HG03439 (cell line): ENCODE results near the gene CCL17.

Source experiments
- ATAC-seq: cut with Tn5 transposase; IDR thresholded peaks from one replicate; pipeline ENCODE4 v1.9.1; 2021; ENCODE audit warnings: mild to moderate bottlenecking, moderate library complexity; ENCODE audit not compliant: unreplicated experiment

Gene CCL17

GRCh38 chr16:57377080-57377841 lies 27.3 kb upstream of the CCL17 start:
- peak; percentile 66 for ATAC-seq

GRCh38 chr16:57379579-57379978 lies 25.0 kb upstream of the CCL17 start:
- no peak for ATAC-seq

- no peak for ATAC-seq
These were observed 23.7 kb upstream of the CCL17 start for GRCh38 chr16:57380671-57381462.

- no peak for ATAC-seq
These were observed 22.6 kb upstream of the CCL17 start for GRCh38 chr16:57381791-57382534.

GRCh38 chr16:57382535-57383275 lies 21.9 kb upstream of the CCL17 start:
- ATAC-seq: no peak

GRCh38 chr16:57383276-57384247 lies 21.0 kb upstream of the CCL17 start:
- ATAC-seq: no peak

GRCh38 chr16:57384248-57385070 lies 20.1 kb upstream of the CCL17 start:
- no peak for ATAC-seq

- ATAC-seq: no peak
These were observed 19.5 kb upstream of the CCL17 start for GRCh38 chr16:57385083-57385482.

GRCh38 chr16:57386381-57386951 lies 18.1 kb upstream of the CCL17 start:
- ATAC-seq: no peak

- ATAC-seq: no peak
These were observed 16.8 kb upstream of the CCL17 start for GRCh38 chr16:57387598-57388354.

GRCh38 chr16:57388359-57389086 lies 16.0 kb upstream of the CCL17 start:
- ATAC-seq: no peak

- ATAC-seq: no peak
These were observed 15.5 kb upstream of the CCL17 start for GRCh38 chr16:57389087-57389468.

GRCh38 chr16:57390636-57391295 lies 13.8 kb upstream of the CCL17 start:
- ATAC-seq: no peak

- ATAC-seq: no peak
These were observed 13.3 kb upstream of the CCL17 start for GRCh38 chr16:57391300-57391699.

- no peak for ATAC-seq
These were observed 12.9 kb upstream of the CCL17 start for GRCh38 chr16:57391708-57392107.

GRCh38 chr16:57392694-57393093 lies 11.9 kb upstream of the CCL17 start:
- ATAC-seq: no peak

- ATAC-seq: no peak
These were observed 10.1 kb upstream of the CCL17 start for GRCh38 chr16:57394444-57394843.
